NCI-H2107 treated with DMSO at 0.1 percent for 48 hours (cell line): ENCODE results near the gene TENM3.

Experiments used
- DNase-seq: peaks from one replicate; lab custom pipeline; 2025; ENCODE audit not compliant: unreplicated experiment; lab: John Stamatoyannopoulos, UW

The TENM3 gene

DNA sequence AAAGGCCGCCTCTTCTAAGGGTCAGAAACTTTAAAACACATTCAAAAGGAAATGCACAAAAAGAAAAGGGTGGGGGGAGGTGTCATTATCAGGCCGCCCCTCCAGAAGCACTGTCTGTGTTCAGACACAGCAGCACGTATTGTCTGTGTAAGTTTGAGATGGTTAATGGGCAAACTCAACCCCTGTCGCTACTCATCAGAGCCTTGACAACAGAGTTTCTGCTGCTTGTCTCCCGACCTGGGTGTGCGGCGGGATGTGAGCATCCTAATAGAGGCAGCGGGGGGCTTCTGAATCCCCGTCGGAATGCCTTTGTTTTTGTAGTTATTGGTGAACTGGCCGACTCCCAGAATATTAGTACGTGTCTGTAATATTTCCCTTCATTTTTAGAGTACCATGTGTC, 515.1 kb downstream of the TENM3 start:
- no peak for DNase-seq

GRCh38 chr4:182760551-182761043, 517.4 kb downstream of the TENM3 start:
- no peak for DNase-seq

GRCh38 chr4:182764137-182764536, 520.9 kb downstream of the TENM3 start:
- no peak for DNase-seq

- no peak for DNase-seq
These were observed 521.4 kb downstream of the TENM3 start for GRCh38 chr4:182764642-182765041.

GRCh38 chr4:182765987-182766856, 523.0 kb downstream of the TENM3 start:
- DNase-seq: no peak

- no peak for DNase-seq
These were observed 523.7 kb downstream of the TENM3 start for GRCh38 chr4:182766857-182767250.

DNA sequence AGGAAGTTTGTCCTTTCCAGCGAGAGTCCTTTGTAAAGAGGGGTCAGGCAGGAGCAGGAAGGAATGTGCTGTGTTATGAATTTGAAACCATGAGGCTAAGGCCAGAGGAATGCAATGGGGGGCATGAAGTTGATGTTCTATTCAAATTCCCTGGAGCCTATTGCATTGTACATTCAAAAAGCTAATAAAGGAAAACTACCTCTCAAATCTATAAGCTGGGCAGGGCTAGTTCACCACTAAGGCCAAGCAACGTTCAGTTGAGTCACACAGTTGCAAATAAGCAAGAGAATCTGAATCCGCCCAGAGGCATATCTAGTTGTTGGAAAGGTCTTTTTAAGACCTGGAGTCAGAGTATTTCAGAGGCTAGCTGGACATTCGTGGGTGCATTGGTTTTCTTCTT, 525.6 kb downstream of the TENM3 start:
- DNase-seq: no peak

DNA sequence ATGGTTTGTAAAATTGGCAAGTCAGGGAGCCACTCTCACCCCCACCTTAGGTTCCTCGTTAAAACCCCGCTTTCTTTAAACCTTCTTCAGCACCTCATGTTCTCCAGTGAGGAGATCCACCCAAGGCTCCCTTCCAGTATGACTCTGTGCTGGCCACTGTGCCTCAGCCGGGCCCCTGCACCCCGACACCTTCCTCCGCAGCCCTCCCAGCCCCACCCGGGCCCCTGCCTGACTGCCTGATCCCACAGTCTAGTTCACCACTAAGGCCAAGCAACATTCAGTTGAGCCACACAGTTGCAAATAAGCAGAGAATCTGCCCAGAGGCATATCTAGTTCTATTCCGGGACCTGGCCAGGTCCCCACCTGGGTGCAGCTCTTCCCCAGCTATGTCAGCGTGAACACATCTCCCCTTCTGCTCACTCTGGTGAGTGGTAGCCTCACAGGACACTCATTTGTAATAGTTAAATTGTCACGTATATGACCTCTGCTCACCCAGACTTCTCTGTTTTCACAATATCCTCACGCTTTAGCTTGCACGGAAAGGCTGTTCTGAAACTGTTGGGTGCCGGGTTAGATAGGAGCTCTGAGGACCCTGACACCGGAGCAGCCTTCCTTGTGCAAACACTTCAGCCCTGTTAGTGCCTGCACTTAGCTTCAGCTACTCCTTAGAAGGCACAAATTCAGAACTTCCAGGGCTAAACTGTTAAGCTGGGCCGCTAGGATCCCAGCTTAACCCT, 527.2 kb downstream of the TENM3 start:
- peak; percentile 33 for DNase-seq

DNA sequence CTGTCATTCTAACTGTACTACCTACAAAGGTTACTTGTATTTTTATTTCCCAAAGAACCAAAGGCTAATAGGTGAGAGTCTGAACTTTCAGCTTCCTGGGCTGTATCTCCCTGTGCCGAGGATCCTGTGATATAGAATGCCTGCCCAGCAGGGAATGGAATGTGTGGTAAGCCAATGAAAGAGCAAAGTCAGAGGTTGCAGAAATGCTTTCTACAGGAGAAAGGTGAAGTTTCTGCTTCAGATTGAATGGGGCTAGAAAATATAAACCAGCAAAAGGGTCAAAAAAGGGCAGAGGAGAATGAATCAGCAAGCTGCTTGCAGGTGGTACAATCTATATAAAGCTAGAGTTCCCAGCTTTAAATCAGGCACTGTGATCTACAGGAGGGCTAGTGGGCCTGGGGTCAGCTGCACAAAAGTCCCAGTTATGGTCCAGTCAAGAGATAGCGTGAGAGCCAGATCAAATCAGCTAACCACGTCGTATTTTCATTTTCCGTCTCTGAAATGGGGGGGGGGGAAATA, 527.9 kb downstream of the TENM3 start:
- DNase-seq: no peak

DNA sequence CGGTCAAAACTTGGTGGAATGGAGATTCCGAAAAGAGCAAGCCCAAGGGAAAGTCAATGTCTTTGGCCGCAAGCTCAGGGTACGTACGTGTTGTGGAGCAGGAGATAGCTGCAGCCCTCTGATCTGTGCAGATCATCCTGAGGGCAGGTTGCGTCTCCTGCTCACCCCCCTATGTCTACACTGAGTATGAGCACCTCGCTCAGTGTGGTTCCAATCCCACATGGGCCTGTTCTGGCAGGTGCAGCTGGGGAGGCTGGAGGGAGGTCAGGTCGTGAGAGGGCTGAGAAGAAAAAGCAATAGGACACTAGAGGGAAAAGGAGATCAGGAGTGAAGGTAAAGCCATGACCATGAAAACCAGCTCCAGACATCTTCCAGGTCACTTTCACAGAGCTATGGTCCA, 531.9 kb downstream of the TENM3 start:
- DNase-seq: no peak

DNA sequence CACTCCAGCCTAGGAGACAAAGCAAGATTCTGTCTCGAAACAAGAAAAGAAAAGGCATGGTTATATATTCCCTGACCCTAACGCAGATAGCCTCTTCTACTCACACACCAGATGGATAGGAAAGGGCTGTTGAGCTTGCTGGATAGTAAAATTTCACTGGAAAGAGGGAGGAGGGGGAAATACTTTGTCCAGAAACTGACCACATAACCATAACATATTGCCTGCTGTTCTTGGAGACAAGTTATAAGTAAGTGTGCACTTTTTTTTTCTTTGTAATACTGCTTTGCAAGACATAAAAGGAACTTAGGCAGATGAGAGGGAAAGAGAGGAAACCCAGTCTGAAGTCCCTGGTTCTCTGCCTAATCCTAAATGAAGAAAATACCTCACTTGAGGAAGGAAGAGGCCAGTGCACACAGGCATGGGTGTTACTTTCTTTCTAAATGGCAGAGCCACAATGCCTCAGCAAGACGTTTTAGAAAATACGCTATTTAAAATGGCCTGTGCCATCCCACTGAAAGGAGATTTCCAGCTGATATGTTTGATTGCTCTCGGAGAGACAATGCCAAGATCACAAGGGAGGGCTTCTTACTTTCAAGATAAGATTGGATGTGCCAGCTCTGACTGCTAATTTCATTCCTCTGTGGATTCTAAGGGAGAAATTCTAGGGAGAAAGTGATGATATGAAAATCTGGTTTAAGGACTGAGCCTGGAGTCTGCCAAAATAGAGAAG, 533.3 kb downstream of the TENM3 start:
- no peak for DNase-seq

DNA sequence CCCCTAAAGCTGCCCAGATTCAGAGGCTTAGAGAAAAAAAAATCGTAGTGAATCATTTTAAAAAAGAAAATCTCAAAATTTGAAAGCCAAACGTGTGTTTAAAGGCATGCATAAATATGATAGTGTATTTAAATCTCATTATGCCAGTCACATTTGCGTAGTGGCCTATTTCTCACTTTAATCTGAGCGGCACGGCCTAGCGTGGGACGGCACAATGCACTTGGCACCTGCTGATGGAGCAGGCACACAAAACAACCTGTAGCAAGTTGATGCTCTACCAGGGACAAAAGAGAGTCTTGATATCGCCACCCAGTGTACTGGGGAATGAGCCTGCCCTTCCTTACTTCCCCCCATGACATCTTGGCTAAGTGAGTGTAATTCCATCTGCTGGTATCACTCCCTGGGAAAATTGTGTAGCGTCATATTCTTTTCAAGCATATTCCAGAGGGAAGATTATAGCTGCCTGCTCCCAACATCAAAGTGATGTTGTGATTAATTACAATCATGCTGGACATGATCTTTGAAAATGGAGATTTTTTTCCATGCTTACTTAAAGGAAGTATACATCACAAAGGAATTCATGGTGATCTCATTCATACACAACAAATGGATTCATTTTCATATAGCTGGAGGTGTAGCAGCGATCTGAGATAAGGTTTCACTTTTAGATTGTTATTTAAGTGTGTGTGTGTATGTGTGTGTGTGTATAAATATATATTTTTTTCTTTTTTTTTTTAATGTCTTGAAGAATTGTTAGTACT, 535.2 kb downstream of the TENM3 start:
- no peak for DNase-seq

DNA sequence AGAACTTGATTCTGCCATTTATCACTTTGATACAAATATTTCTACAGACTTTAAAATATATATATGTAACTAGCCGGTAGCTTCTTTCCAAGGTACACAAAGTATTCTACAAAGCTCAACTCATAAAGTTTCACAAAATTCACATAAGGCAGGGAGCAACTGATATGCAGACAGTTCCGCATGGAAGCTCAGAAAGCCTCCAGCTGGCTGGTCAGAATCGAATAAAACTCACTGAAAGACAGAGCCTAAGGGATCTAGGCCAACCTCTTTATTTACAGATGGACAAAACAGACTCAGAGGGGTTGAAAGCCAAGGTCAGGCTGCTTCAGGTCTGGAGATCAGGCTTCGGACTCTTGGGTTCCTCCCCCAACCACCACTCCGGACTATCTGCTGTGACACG, 543.8 kb downstream of the TENM3 start:
- no peak for DNase-seq

- DNase-seq: no peak
These were observed 545.0 kb downstream of the TENM3 start for GRCh38 chr4:182788201-182788600.

DNA sequence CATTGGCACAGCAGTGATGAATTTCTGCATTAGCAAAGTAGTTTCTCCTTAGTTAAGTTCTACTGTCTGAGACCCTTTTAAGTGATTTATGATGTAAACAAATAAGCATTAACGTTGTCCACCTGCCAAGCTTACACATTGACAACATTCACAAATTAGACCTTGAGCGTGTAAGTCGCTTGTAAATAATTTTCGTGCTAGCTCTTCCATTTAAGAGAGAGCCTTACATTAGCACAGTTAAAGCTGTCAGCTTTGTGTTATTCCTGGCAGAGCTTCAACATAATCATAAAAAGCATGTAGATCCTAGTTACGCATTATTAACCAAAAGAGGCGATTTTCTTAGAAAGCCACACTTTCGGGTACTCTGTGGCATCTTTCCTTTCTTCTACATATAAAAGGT, 546.3 kb downstream of the TENM3 start:
- DNase-seq: no peak

DNA sequence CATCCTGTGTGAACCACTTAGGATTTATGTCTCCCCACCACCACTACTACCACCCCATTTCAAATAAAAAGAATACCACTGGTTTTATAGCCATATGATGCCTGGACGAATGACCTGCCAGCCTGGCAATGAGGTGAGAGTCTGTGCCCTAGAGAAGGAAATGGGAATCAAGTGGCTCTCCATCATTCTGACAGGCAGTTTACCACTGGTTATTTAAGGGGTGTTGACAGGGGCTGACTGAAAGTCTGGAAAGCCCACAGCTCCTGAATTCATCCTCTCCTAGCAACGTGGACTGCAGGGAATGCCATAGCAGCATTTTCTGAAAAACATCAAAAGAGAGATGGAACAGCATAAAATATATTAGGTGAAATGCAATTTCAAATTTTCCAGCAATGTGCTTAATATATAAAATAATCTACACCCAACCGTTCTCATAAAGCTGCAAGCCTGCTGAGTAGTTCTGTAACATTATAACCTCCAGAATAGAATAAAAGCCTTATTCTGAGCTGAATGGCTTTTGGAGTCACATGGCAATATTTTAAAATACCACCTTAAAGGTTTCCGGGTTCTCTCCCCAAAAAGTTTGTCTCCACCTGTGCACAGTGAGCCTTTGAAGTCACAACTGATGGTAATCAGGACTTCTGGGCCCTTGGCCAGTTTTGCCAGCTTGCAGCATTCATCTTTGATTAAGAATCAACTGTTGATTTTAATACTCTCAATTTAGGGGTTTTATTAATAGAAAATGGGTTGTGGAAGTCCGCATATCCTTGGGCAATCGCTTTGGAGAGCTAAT, 552.4 kb downstream of the TENM3 start:
- no peak for DNase-seq

DNA sequence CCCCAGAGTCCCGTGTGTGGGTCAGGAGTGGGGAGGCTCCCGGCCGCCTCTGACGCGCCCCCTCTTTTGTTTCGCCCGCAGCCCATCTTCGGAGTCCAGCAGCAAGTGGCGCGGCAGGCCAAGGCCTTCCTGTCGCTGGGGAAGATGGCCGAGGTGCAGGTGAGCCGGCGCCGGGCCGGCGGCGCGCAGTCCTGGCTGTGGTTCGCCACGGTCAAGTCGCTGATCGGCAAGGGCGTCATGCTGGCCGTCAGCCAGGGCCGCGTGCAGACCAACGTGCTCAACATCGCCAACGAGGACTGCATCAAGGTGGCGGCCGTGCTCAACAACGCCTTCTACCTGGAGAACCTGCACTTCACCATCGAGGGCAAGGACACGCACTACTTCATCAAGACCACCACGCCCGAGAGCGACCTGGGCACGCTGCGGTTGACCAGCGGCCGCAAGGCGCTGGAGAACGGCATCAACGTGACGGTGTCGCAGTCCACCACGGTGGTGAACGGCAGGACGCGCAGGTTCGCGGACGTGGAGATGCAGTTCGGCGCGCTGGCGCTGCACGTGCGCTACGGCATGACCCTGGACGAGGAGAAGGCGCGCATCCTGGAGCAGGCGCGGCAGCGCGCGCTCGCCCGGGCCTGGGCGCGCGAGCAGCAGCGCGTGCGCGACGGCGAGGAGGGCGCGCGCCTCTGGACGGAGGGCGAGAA, 556.5 kb downstream of the TENM3 start:
- DNase-seq: no peak

DNA sequence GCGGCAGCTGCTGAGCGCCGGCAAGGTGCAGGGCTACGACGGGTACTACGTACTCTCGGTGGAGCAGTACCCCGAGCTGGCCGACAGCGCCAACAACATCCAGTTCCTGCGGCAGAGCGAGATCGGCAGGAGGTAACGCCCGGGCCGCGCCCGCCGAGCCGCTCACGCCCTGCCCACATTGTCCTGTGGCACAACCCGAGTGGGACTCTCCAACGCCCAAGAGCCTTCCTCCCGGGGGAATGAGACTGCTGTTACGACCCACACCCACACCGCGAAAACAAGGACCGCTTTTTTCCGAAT, 557.0 kb downstream of the TENM3 start:
- DNase-seq: no peak

DNA sequence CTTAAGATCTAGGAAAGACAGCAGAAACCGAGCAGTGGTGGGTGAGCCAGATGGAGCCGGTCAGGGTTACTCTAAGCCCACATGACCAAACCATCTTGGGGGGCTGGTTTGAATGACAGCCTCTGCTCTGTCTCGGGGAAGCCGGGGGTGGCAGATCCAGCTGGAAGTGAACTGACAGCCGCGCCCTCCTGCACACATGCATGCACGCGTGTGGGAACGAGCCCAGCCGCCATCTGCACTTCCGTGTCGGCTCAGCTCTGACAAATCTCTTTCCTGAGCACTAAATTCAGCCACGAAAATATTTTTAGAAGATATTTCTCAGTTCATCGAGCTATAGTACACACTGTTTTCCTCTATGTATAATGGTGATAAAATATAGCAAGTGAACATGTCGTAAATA, 558.4 kb downstream of the TENM3 start:
- no peak for DNase-seq
